Ovary (tissue), 9 donors: Measurements from ENCODE around the gene FBXO36. TPM values are rescaled to one million over a fixed set of nuclear protein-coding genes. Genes with fewer than 3 reads are reported as not detected.
"Not testable (repeated sequence)": the region's sequence is repeated elsewhere in the genome, so short reads cannot be mapped to it uniquely, and the experiment has no call there.

Experiments
- DNase-seq, 5 donors: peaks; one replicate each; pipeline ENCODE4 v3.0.0-alpha.2; 2019 to 2020
- H3K27ac ChIP-seq, 2 donors: fragments of 200-600 bp; one replicate each; pipeline versions ENCODE4 v1.5.1 to v1.8.0; 2019 to 2022
- H3K27me3 ChIP-seq: fragments of 200-600 bp; one replicate; pipeline ENCODE4 v1.8.0; 2022
- H3K36me3 ChIP-seq: fragments of 200-600 bp; sonication (generic); one replicate; pipeline ENCODE4 v1.5.1; 2019
- H3K4me1 ChIP-seq: one replicate; pipeline ENCODE4 v1.8.1; 2013; ENCODE audit warnings: mild to moderate bottlenecking, moderate library complexity; ENCODE audit not compliant: insufficient read depth
- H3K4me3 ChIP-seq: fragments of 200-600 bp; sonication (generic); one replicate; pipeline ENCODE4 v1.5.1; 2017
- H3K9me3 ChIP-seq, 2 donors: fragments of 200-600 bp in 1 of 2; sonication (generic) in 1 of 2; one replicate each; pipeline versions ENCODE4 v1.5.1 to v1.8.1; 2013 to 2019; ENCODE audit warnings: mild to moderate bottlenecking in 1 of 2, moderate library complexity in 1 of 2
- EP300 ChIP-seq: sonication (generic); formaldehyde crosslinking; IDR thresholded peaks from one replicate; pipeline ENCODE4 v1.6.1; 2017; ENCODE audit warnings: antibody characterized with exemption
- POLR2A ChIP-seq: fragments of 450-650 bp; IDR thresholded peaks from one replicate; pipeline ENCODE4 v1.6.1; 2017; ENCODE audit warnings: antibody characterized with exemption, mild to moderate bottlenecking, moderate library complexity
- WGBS, 3 donors: extraction: QIAGEN DNeasy Blood & Tissue Kit in 1 of 3; methylation state at CpG; one replicate each; pipeline versions ENCODE4 v1.1.5 to v1.1.7; 2013 to 2017; 5-methylcytosine and 5-hydroxymethylcytosine counted together
- intact Hi-C, 4 donors: fragments of 100-400 bp; cut with DNase I; formaldehyde crosslinking; loops; one replicate each; pipeline versions ENCODE4 v1.11.0 to v1.15.1; 2022 to 2023
- polyA plus RNA-seq, 2 donors: library from polyadenylated mRNA; stranded (reverse); fragments of 200-250 nt in 1 of 2; fragments of 350-450 nt in 1 of 2; fragmentation: Illumina TruSeq in 1 of 2; extraction: RNeasy Lipid Tissue Mini Kit (QIAGEN cat#74804) in 1 of 2; gene quantifications; one replicate each; pipeline ENCODE4 v1.2.3, GENCODE V29; 2013 to 2014
- total RNA-seq, 7 donors: library from RNA; depleted of rRNA in 2 of 7; stranded (reverse); fragments of >200 nt in 2 of 7; fragmentation: NEBNext Ultra II Directional in 3 of 7; extraction: Animal tissue kit (Norgen Biotek cat#: 25700) in 3 of 7; gene quantifications; one replicate each; pipeline versions ENCODE4 v1.1.0 to v1.2.4, GENCODE V29; 2016 to 2023
- TF ChIP-seq, protein P1 (sequence below), 3 donors: fragments of 450-650 bp in 2 of 3; fragments of 200-600 bp in 1 of 3; IDR thresholded peaks; one replicate each; pipeline versions ENCODE4 v1.5.1 to v1.8.0; 2016 to 2022; ENCODE audit warnings: antibody characterized with exemption in 3 of 3, mild to moderate bottlenecking in 1 of 3
- donor health status: DM: no; HTN: no; CAD: no; lungs with moderate emphysema.
- donor health status: DM: no; HTN: no; CAD: no.
- donor health status: Bipolar disorder and iron deficiency.
- donor health status: DM: yes; HTN: yes; CAD: no.
- donor health status: DM: no; HTN: no; CAD: no.
- donor health status: DM: yes; HTN: yes; CAD: no.

The FBXO36 gene
- total and polyA plus RNA-seq, 9 donors: 1.5 to 8.4 (median 3.7) TPM

DNA sequence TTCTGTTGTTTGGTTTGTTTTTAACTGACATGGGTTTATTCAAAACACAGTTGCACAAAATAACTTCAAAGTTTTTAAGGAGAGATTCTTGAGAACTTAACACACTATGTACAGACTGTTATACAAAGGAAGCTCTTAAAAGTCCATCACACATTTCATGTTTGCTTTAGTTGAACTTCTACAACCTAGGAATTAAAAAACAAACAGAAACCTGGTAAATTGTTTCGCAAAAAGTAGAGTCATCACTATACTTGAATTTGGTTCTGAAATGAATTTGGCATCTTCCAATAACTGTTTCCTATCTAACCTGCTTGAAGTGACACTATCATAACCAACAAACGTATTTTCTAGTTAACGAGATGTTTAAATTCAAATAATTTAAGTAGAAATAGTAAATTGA, 22.3 kb upstream of the FBXO36 start:
- H3K27me3 ChIP-seq: no peaks in the 10 kb centered on the region
- H3K4me3 ChIP-seq: no peak overlapping the region
- 90 to 94% (median 93%) methylated on average over 3 of the region's 3 CpGs for WGBS, 3 donors
- no peaks in the 10 kb centered on the region for H3K36me3 ChIP-seq
- no peaks in the 10 kb centered on the region for H3K9me3 ChIP-seq
- intact Hi-C loops: no loop called here
- DNase-seq: no peak
- peaks cover 4% of the 10 kb centered on the region for H3K4me1 ChIP-seq
- no peak overlapping the region for H3K27ac ChIP-seq
- TF ChIP-seq, protein P1, sequence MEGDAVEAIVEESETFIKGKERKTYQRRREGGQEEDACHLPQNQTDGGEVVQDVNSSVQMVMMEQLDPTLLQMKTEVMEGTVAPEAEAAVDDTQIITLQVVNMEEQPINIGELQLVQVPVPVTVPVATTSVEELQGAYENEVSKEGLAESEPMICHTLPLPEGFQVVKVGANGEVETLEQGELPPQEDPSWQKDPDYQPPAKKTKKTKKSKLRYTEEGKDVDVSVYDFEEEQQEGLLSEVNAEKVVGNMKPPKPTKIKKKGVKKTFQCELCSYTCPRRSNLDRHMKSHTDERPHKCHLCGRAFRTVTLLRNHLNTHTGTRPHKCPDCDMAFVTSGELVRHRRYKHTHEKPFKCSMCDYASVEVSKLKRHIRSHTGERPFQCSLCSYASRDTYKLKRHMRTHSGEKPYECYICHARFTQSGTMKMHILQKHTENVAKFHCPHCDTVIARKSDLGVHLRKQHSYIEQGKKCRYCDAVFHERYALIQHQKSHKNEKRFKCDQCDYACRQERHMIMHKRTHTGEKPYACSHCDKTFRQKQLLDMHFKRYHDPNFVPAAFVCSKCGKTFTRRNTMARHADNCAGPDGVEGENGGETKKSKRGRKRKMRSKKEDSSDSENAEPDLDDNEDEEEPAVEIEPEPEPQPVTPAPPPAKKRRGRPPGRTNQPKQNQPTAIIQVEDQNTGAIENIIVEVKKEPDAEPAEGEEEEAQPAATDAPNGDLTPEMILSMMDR (IDR thresholded peaks at IDR 0.05): no peak
- no peak for TF ChIP-seq POLR2A
- TF ChIP-seq EP300: no peak

DNA sequence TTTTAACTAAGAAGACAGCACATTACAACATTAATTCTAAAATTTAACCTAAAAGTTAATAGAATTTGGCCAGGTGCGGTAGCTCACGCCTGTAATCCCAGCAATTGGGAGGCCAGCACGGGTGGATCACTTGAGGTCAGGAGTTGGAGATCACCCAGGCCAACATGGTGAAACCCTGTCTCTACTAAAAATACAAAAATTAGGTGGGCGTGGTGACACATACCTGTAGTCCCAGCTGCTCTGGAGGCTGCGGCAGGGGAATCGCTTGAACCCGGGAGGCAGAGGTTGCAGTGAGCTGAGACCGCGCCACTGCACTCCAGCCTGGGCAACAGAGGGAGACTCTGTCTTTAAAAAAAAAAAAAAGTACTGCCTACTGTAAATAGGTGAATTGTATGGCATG, 21.8 kb upstream of the FBXO36 start:
- H3K9me3 ChIP-seq, H3K4me3 ChIP-seq, H3K4me1 ChIP-seq, H3K27me3 ChIP-seq, H3K36me3 ChIP-seq, DNase-seq, H3K27ac ChIP-seq, intact Hi-C loops: not testable (repeated sequence)
- WGBS, 3 donors: 88 to 98% (median 96%) methylated on average over 9 of the region's 9 CpGs

DNA sequence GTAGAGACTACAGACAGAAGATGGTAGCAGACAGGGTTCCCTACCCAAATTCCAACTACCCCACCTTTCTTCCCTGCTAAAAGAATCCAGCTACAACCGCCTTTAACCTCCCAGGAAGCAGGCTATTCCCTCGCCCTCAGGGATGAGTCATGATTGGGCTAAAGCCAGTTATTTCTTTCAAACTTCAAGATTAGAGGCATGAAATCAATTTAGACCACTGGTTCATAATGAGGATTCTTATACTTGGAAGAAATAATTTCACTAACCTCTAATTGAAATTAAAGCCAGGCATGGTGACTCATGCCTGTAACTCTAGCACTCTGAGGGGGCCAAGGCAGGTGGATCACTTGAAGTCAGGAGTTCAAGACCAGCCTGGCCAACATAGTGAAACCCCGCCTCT, 20.5 kb upstream of the FBXO36 start:
- H3K9me3 ChIP-seq: no peaks in the 10 kb centered on the region
- TF ChIP-seq, protein P1 (IDR thresholded peaks at IDR 0.05): no peak
- TF ChIP-seq POLR2A: no peak
- TF ChIP-seq EP300: no peak
- no peak overlapping the region for H3K27ac ChIP-seq
- intact Hi-C loops: no loop called here
- H3K4me3 ChIP-seq: no peak overlapping the region
- H3K27me3 ChIP-seq: no peaks in the 10 kb centered on the region
- H3K36me3 ChIP-seq: no peaks in the 10 kb centered on the region
- WGBS, 3 donors: 39 to 46% (median 42%) methylated on average over 3 of the region's 3 CpGs
- DNase-seq: no peak
- peaks cover 4% of the 10 kb centered on the region for H3K4me1 ChIP-seq

DNA sequence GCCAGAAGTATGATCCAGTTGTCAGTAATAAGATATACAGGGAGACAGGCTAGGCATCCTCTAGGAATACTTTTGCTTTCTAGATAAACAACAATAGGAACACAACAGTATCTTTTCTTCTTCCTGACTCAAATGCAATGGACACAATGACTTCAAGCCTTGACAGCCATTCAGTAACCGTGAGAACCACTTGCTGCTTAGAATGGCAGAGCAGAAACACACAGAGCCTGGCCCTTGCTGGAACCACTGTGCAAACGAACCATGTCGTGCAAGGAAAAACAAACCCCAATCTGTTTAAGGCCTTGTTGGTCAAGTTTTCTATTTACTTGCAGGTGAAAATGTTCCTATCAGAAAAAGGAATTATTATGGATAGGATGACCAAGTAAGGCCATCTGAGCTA, 19.3 kb upstream of the FBXO36 start:
- Histone ChIP-seq H3K36me3 (no peaks in the 10 kb centered on the region), H3K27me3 (no peaks in the 10 kb centered on the region), H3K9me3 (no peaks in the 10 kb centered on the region), H3K4me1 (peaks cover 4% of the 10 kb centered on the region), H3K27ac (no peak overlapping the region), H3K4me3 (no peak overlapping the region)
- TF ChIP-seq, protein P1 (IDR thresholded peaks at IDR 0.05): no peak
- no peak for TF ChIP-seq EP300
- TF ChIP-seq POLR2A: no peak
- intact Hi-C loops: no loop called here
- WGBS, 3 donors: 73 to 83% (median 82%) methylated on average over 3 of the region's 3 CpGs
- no peak for DNase-seq

DNA sequence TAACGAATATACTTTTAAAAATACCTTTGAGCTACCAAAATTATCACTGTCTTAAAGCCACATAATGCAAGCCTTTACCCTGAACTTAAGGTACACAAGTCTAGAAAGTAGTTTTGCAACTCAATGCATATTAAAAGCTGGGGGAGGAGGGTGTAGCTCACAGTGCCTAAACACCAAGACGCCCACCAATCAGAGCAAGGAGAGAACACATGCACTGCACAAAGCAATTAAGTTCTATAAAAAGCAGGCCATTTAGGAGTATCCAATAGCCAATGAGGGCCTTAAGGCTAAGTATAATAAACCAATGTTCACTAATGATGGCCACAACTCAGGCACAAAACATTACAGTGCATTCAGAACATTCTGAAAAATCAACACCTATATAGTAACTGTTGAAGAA, 16.7 kb upstream of the FBXO36 start:
- no peaks in the 10 kb centered on the region for H3K36me3 ChIP-seq
- intact Hi-C loops: loop anchor here in 1 of 4 donors (5.0 kb wide), 1 partner anchor 828 kb away; no protein-coding TSS in a partner anchor
- TF ChIP-seq EP300 (no peak), POLR2A (no peak)
- TF ChIP-seq, protein P1 (IDR thresholded peaks at IDR 0.05): no peak
- peaks cover 5% of the 10 kb centered on the region for H3K4me1 ChIP-seq
- H3K27me3 ChIP-seq: no peaks in the 10 kb centered on the region
- 82 to 87% (median 83%) methylated on average over 2 of the region's 2 CpGs for WGBS, 3 donors
- no peaks in the 10 kb centered on the region for H3K9me3 ChIP-seq
- no peak for DNase-seq
- H3K27ac ChIP-seq: no peak overlapping the region
- no peak overlapping the region for H3K4me3 ChIP-seq
